WTC11 (cell line): ENCODE results near the gene CTAGE1. TPM values are rescaled to one million over a fixed set of nuclear protein-coding genes. Genes with fewer than 3 reads are reported as not detected.

Experiments used
- ATAC-seq: fragments of 200-7000 bp; cut with Tn5 transposase; 2 replicates; pipeline ENCODE4 v1.10.0; 2021; ENCODE audit warnings: mild to moderate bottlenecking, moderate library complexity
- CTCF ChIA-PET: fragments of 300-600 bp; sonication (Branson Sonifier 250); formaldehyde crosslinking; loops from one replicate; lab custom pipeline; 2021; ENCODE audit warnings: antibody characterized with exemption; lab: Charles Lee
- POLR2A ChIA-PET: fragments of 350-600 bp; sonication (Branson Sonifier 250); formaldehyde crosslinking; loops from one replicate; lab custom pipeline; 2021; ENCODE audit warnings: antibody characterized with exemption; lab: Charles Lee
- DNase-seq: peaks from one replicate; pipeline ENCODE4 v3.0.0; 2021; ENCODE audit warnings: low spot score
- H3K27ac Mint-ChIP-seq: 2 replicates; pipeline ENCODE4 v1.8.0; 2021; ENCODE audit warnings: mixed read lengths
- H3K27me3 Mint-ChIP-seq: 2 replicates; pipeline ENCODE4 v1.8.0; 2021; ENCODE audit warnings: low read depth, mild to moderate bottlenecking, moderate library complexity, mixed read lengths
- H3K36me3 Mint-ChIP-seq: 2 replicates; pipeline ENCODE4 v1.8.0; 2021; ENCODE audit warnings: mixed read lengths
- H3K4me1 Mint-ChIP-seq: 2 replicates; pipeline ENCODE4 v1.8.0; 2022; ENCODE audit warnings: mixed read lengths
- H3K4me3 Mint-ChIP-seq: 2 replicates; pipeline ENCODE4 v1.8.0; 2021; ENCODE audit warnings: mild to moderate bottlenecking, moderate library complexity, mixed read lengths
- H3K9me3 Mint-ChIP-seq: 2 replicates; pipeline ENCODE4 v1.8.0; 2021; ENCODE audit warnings: mixed read lengths
- ERG ChIP-seq: fragments of 250-450 bp; sonication (Bioruptor Pico); IDR thresholded peaks from 2 replicates; pipeline ENCODE4 v1.8.0; 2021; ENCODE audit warnings: mild to moderate bottlenecking
- FOXP4 ChIP-seq: sonication (generic); formaldehyde crosslinking; IDR thresholded peaks from 2 replicates; pipeline ENCODE4 v1.8.0; 2022; ENCODE audit warnings: mild to moderate bottlenecking, missing genetic modification reagents
- HMGXB4 ChIP-seq: sonication (generic); formaldehyde crosslinking; IDR thresholded peaks from 2 replicates; pipeline ENCODE4 v1.8.1; 2023; ENCODE audit warnings: mild to moderate bottlenecking, moderate library complexity, missing genetic modification reagents
- PRDM15 ChIP-seq: sonication (generic); formaldehyde crosslinking; IDR thresholded peaks from 2 replicates; pipeline ENCODE4 v1.8.0; 2022; ENCODE audit warnings: missing genetic modification reagents
- ZNF138 ChIP-seq: sonication (generic); formaldehyde crosslinking; conservative IDR thresholded peaks from 2 replicates; pipeline ENCODE4 v1.8.1; 2022; ENCODE audit warnings: mild to moderate bottlenecking, moderate library complexity, missing genetic modification reagents
- ZNF317 ChIP-seq: sonication (generic); formaldehyde crosslinking; IDR thresholded peaks from 2 replicates; pipeline ENCODE4 v1.8.1; 2023; ENCODE audit warnings: low read depth, mild to moderate bottlenecking, moderate library complexity, missing genetic modification reagents, borderline replicate concordance
- ZNF396 ChIP-seq: fragments of 250-450 bp; sonication (Bioruptor Pico); IDR thresholded peaks from 2 replicates; pipeline ENCODE4 v1.8.0; 2021; ENCODE audit warnings: mild to moderate bottlenecking, moderate library complexity, borderline replicate concordance
- ZNF416 ChIP-seq: fragments of 250-450 bp; sonication (Bioruptor Pico); IDR thresholded peaks from 2 replicates; pipeline ENCODE4 v1.9.0; 2021; ENCODE audit warnings: mild to moderate bottlenecking, inconsistent platforms
- total RNA-seq: library from RNA; stranded (reverse); gene quantifications from 3 replicates; pipeline ENCODE4 v1.2.3, GENCODE V29; 2021
- TF ChIP-seq, protein P1 (sequence below): fragments of 250-450 bp; sonication (Bioruptor Pico); IDR thresholded peaks from 2 replicates; pipeline ENCODE4 v1.9.0; 2021; ENCODE audit warnings: moderate library complexity, mild to moderate bottlenecking, inconsistent platforms, borderline replicate concordance
- TF ChIP-seq, protein P2 (sequence below): sonication (generic); formaldehyde crosslinking; IDR thresholded peaks from 2 replicates; pipeline ENCODE4 v1.8.0; 2023; ENCODE audit warnings: mild to moderate bottlenecking, missing genetic modification reagents

CTAGE1 gene
- total RNA-seq, 1 experiment from 2014 or later: not detected

DNA sequence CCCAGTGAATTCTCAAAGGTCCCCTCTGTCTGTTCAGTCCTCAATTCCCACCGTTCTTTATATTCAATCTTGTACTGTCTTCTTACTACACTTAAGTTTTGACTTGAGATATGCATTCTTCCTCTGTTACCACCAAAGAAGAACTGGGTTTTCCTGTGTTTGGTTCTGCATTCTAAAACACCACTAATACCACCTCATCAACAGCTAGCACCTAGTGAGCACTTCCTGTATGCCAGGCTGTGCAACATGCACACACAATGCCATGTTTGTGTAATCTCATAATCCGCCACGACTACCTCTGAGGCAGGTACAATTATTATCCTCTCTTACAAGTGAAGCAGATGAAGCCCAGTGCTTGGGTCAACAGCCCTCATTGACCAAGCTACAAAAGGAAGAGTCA, 11.8 kb upstream of the CTAGE1 start:
- ATAC-seq: no peak
- POLR2A ChIA-PET: no interaction called here
- DNase-seq: no peak
- H3K4me1 Mint-ChIP-seq: no peaks in the 10 kb centered on the region
- no peak for TF ChIP-seq HMGXB4
- TF ChIP-seq, all 79 proteins: peak for 0
- CTCF ChIA-PET: interaction anchor here (1.8 kb wide), 1 partner anchor 11 kb away, joined by 8 read pairs; no protein-coding TSS in a partner anchor
- Mint-ChIP-seq H3K27me3 (no peaks in the 10 kb centered on the region), H3K36me3 (no peaks in the 10 kb centered on the region), H3K27ac (no peak overlapping the region), H3K9me3 (no peaks in the 10 kb centered on the region), H3K4me3 (no peak overlapping the region)

GRCh38 chr18:22428672-22429071, 11.0 kb upstream of the CTAGE1 start:
- Mint-ChIP-seq H3K4me3 (no peak overlapping the region), H3K36me3 (no peaks in the 10 kb centered on the region), H3K4me1 (no peaks in the 10 kb centered on the region), H3K27ac (no peak overlapping the region), H3K27me3 (no peaks in the 10 kb centered on the region), H3K9me3 (no peaks in the 10 kb centered on the region)
- DNase-seq: no peak
- ChIA-PET CTCF (interaction anchor here (0.6 to 1.8 kb wide), 7 partner anchors 12 to 244 kb away, joined by 3 to 8 read pairs (median 3); no protein-coding TSS in a partner anchor), POLR2A (interaction anchor here (1.0 kb wide), 1 partner anchor 9 kb away, joined by 3 read pairs; no protein-coding TSS in a partner anchor)
- no peak for ATAC-seq
- TF ChIP-seq, protein P1, sequence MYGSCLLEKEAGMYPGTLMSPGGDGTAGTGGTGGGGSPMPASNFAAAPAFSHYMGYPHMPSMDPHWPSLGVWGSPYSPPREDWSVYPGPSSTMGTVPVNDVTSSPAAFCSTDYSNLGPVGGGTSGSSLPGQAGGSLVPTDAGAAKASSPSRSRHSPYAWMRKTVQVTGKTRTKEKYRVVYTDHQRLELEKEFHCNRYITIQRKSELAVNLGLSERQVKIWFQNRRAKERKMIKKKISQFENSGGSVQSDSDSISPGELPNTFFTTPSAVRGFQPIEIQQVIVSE (CRISPR knock-in tag): no peak
- TF ChIP-seq ZNF138 (CRISPR knock-in tag) (no peak), ZNF396 (CRISPR knock-in tag) (no peak), FOXP4 (no peak), ZNF416 (CRISPR knock-in tag) (no peak), PRDM15 (CRISPR knock-in tag) (no peak), ERG (CRISPR knock-in tag) (no peak), ZNF317 (no peak)
- TF ChIP-seq, protein P2, sequence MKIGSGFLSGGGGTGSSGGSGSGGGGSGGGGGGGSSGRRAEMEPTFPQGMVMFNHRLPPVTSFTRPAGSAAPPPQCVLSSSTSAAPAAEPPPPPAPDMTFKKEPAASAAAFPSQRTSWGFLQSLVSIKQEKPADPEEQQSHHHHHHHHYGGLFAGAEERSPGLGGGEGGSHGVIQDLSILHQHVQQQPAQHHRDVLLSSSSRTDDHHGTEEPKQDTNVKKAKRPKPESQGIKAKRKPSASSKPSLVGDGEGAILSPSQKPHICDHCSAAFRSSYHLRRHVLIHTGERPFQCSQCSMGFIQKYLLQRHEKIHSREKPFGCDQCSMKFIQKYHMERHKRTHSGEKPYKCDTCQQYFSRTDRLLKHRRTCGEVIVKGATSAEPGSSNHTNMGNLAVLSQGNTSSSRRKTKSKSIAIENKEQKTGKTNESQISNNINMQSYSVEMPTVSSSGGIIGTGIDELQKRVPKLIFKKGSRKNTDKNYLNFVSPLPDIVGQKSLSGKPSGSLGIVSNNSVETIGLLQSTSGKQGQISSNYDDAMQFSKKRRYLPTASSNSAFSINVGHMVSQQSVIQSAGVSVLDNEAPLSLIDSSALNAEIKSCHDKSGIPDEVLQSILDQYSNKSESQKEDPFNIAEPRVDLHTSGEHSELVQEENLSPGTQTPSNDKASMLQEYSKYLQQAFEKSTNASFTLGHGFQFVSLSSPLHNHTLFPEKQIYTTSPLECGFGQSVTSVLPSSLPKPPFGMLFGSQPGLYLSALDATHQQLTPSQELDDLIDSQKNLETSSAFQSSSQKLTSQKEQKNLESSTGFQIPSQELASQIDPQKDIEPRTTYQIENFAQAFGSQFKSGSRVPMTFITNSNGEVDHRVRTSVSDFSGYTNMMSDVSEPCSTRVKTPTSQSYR (CRISPR knock-in tag): no peak
